NCI-H69 (cell line): ENCODE measurements around the gene STXBP2.

Experiments
- DNase-seq: peaks from one replicate; lab custom pipeline; 2025; lab: John Stamatoyannopoulos, UW

Gene STXBP2

DNA sequence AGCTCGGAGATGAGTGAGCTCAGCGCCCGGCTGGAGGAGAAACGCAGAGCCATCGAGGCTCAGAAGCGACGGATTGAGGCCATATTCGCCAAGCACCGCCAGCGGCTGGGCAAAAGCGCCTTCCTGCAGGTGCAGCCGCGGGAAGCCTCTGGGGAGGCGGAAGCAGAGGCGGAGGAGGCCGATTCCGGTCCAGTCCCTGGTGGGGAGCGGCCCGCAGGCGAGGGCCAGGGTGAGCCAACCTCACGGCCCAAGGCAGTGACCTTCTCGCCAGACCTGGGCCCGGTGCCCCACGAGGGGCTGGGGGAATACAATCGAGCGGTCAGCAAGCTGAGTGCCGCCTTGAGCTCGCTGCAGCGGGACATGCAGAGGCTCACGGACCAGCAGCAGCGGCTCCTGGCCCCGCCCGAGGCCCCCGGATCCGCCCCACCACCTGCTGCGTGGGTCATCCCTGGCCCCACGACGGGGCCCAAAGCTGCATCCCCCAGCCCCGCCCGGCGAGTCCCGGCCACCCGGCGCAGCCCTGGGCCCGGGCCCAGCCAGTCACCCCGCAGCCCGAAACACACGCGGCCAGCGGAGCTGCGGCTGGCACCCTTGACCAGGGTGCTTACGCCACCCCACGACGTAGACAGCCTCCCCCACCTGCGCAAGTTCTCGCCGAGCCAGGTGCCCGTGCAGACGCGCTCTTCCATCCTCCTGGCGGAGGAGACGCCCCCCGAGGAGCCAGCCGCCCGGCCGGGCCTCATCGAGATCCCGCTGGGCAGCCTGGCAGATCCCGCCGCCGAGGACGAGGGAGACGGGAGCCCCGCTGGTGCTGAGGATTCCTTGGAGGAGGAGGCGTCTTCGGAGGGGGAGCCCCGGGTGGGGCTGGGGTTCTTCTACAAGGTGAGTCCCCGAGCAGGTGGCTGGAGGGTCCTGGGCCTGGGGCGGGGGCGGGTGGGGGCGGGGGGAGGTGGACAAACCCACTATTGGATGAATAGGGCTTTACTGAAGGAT, 24.3 kb upstream of the STXBP2 start:
- DNase-seq = no peak

DNA sequence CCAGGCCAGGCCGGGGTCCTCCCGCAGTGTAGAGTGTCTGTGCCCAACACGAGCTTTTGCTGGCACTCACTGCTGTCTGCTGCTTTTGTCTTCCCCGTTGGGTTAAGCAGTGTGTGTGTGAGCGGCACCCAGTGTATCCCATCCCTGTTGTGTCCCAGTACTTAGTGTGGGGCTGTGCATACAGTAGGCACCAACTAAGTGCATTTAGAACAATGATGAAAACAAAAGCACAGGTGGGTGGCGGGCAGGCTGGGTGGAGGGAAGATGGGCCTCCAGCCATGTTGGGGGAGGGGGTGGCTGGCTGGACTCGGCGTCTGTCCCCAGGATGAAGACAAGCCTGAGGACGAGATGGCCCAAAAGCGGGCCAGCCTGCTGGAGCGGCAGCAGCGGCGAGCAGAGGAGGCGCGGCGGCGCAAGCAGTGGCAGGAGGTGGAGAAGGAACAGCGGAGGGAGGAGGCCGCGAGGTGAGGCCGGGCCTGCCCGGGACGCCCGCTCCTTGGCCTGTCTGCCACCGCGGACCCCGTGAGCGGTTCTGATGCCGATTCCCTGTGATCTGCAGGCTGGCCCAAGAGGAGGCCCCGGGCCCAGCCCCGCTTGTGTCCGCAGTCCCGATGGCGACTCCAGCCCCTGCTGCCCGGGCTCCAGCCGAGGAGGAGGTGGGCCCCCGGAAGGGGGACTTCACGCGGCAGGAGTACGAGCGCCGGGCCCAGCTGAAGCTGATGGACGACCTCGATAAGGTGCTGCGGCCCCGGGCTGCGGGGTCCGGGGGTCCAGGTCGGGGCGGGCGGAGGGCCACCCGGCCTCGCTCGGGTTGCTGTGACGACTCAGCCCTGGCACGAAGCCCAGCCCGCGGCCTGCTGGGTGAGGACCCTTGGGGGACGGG, 21.8 kb upstream of the STXBP2 start:
- no peak for DNase-seq

DNA sequence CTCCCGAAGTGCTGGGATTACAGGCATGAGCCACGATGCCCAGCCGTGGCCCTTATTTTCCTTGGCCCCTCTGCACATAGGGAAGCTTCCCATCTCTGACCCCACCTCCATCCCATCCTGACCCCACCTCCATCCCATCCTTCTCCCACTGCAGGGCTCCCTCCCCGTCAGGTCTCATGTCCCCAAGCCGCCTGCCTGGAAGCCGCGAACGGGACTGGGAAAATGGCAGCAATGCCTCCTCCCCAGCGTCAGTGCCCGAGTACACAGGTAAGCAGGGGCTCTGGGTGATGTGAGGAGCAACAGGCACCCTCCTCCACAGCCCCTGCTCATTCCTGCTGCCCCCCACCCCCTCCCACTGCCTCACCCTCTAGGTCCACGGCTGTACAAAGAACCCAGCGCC, 19.7 kb upstream of the STXBP2 start:
- no peak for DNase-seq

DNA sequence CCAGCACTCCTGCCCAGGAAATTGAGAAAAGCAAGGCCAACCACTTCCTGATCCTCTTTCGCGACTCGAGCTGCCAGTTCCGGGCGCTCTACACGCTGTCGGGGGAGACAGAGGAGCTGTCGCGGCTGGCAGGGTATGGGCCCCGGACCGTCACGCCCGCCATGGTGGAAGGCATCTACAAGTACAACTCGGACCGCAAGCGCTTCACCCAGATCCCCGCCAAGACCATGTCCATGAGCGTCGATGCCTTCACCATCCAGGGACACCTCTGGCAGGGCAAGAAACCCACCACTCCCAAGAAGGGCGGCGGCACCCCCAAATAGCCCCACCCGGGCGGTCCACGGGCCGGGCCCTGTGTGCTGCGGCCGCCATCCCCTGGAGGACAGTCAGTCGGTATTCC, 19.2 kb upstream of the STXBP2 start:
- DNase-seq = no peak

DNA sequence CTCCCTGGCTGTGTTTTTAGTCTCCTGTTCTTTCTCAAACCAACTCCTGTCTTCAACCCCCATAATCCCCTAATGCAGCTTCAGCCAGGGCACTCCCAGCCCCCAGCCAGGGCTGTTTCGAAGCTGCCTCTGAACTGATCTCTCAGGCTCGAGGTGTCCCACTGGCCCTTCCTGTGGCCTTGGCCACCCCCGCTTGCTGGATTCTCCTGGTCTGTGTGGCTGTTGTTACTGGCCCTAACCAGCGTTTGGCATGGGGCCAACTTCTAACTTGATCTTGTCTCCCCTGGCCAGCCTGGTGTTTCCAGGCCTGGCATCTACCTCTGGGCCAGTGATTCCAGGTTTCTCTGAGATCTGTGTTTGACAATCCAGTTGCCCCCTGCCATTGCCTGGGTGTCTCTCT, 18.6 kb upstream of the STXBP2 start:
- peak; percentile 16 for DNase-seq

DNA sequence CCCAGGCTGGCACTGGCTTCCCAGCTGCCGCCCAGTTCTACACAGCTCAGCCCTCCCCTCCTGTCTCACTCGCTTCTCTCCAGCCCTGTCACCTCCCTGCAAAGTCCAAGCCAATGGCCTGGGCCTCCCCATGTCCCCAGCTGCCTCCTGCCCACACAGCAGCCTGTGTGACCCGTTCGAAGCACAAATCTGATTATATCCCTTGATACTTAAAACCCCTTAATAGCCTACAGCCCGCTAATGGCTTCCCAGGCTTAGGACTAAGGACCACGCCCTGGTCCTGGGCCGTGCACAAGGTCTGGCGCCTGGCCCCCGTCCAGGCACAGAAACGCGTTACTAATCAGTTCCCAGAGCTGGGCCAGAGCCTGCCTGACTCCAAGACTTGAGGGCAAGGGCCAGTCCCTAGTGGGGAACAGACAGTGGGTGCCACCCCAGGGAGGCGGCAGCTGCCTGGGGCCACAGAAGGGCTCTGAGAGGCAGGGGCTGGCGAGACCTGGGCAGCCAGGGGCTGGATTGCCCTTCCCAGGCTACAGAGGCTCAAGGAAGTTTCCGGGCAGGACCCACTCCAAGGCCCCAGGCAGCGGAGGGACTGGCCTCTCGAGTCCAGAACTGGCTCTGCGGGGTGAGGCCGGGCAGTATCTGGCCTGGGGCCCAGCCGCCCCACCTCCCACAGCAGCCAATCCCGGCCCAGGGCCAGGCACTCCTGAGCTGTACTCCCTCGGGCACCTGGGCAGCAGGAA, 18.0 kb upstream of the STXBP2 start:
- DNase-seq = no peak

DNA sequence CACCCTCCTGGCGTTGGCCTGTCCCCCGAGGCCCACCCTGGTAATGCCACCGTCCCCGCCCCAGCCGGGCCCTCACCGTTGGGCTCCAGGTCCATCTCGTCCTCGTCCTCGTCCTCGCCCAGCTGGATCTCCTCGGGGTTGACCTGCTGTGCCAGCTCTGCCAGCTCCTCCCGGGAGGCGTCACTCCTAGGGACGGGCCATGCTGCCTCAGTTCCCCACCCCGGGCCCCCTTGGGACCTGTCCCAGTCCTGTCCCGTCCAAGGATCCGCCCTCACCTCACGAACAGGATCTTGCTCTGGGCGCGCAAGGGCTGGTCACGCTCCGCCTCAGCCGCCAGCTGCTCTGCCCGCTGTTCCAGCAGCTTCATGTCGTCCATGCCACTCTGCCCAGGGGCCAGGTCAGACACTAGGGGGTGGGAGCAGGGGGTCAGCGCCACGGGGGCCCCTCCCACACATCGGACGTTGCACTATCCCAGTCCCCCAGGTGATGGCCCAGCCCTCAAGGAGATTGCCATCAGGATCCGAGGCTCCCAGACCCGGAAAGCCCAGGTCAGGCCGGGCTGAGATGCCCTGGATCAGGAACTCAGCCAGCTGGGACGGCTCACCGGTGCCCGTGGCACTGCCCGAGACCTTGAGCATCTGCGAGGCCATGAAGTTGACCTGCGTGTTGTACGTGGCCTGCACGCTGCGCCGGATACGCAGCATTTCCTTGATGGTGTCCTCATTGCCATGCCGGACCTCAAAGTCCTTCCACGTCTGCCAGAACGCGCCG, 17.1 kb upstream of the STXBP2 start:
- no peak for DNase-seq

DNA sequence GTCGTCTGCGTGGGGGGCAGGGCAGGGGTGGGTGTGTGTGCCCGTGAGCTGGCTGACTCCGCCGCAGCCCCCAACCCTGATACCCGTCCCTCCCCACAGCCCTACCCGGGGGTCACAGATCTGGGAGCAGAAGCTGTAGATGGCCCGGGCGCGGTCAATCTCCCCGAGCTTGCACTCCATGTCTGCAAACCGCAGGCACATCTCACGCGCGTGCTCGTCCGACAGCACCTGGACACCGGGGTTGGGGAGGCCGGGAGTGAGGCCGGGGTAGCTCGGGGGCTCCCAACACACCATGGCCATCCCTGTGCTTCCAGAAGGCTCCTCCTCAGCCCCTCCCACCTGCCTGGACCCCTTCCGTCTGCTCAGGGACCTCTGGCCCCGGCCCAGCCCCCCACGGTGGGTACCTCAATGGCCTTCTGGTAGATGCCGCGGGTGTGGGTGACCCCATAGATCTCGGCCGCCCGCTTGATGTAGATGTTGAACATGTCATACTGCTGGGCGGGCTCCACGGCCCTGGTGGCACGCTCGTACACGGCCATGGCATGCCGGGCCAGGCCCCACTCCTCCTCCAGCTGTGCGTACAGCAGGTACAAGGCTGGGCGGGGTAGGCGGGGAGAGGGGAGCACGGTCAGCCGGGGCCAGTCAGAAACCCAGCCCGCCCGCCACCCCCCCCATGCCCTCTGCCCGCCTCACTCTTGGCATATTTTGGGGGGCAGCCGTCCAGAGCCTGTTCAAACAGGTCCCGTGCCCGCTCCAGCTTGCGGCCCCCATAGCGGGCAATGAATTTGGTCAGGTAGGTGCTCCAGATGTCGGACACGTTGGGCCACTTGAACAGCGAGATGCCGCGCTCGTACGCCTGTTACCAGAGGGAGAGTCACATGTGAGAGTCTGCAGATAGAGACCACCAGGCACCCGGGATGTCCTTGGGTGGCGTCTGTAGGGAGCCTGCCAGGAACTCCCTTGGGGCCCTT, 16.2 kb upstream of the STXBP2 start:
- no peak for DNase-seq

DNA sequence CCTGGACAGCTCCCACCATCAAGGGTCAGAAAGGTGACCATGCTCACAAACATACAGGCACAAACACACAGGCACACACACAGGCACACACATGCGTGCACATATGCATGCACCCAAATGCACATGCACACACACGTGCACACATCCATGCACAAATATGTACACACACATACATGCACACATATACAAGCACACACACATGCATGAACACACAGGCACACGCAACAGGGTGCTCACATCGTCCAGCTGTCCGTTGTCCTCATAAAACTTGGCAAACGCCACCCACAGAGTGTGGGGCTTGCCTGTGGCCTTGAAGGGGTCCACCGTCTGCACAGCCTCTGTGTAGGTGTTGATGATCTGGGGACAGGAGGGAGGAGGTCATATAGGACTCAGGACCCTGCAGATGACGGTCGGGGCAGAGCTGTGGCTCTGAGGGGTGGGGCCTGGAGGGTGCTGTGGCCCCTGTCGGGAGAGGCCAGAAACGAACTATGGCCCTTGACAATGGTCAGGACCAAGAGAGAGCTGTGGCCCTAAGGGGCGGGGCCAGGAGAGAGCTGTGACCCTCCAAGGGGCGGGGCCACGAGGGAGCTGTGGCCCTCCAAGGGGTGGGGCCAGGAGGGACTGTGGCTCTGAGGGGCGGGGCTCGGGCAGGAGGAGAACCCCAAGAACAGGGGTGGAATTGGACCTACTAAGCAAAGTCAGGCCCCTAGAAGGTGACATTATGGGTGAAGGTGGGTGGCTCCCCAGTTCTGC, 13.8 kb upstream of the STXBP2 start:
- no peak for DNase-seq

DNA sequence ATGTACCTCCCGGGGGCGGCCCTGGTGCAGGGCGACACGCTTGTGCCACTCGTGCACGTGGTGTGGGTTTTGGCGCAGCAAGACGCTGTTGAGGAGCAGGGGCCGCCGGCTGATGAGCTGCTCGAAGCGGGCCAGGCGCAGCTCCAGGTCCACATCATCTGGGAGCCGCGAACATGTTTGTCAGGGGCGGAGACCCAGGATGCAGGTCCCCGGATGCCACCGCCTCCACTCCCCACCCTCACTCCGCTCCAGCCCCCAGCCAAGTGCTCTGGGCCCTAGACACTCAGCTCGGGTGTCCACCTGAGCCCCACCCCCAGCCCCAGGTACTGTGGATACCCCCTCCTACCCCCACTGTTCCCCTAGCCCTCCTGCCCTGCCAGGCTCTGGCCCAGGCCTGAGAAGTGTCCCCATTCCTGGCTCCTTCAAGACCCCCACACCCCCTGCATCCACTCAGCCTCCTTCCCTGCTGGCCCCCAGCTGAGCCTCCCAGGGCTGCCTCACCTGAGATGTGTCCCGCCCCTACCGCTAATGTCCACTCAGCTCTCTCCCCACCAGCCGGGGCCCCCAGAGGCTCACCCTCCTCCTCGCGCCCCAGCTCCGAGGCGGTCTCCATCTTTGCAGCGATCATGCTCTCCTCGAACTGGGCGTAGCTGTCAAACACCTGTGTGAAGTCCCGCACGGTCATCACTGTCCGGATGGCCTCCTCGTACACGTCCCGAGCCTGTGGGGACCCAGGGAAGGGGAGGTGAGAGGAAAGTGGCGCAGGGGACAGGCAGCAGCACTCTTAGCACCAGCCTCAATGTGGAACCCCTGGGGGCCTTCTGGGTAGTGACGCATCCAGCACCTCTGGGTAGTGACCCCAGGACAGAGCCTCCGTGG, 12.9 kb upstream of the STXBP2 start:
- no peak for DNase-seq

DNA sequence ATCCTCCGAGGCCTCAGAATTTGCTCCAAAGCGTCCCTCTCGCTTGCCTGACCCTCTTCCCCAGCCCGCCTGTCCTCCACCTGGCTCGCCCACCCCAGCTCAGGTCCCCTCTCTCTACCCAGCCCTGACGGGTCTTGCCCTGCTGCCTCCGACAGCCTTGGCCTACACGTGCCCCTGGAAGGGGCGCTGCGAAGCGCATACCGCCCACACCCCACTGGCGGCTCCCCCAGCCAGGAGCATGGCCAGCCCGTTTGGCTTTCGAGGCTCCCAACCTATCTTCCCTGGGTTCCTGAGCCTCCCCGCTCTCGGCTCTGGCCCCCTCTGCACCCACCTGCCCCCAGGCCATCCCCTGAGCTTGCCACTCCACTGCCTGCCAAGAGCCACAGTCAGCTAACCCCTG, 12.1 kb upstream of the STXBP2 start:
- no peak for DNase-seq

DNA sequence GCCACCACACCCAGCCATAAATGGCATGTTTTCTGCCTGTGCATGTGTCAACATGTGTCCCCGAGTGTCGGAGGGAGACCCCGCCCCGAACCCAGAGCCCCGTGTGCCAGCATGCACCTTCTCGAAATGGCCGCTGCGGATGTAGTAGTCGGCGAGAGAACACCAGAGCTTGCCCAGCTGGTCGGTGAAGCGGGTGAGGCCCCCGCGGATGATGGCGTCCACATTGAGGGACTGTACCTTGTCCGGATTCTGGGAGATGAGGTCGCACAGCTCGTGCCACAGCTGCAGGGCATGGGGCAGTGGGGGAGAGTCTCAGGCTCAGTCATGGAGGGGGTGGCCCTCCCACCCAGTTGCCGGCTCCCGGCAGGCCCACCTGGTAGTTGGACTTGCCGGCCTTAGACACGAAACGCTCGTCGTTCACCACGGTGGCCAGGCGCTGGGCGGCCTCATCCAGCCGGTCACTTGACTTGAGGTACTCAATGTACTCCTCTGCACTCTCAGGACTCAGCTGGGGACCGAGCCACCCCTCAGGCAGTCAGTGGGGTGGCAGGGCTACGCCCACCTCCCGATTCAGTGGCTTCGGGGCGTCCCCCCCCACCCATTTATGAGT, 11.0 kb upstream of the STXBP2 start:
- no peak for DNase-seq

DNA sequence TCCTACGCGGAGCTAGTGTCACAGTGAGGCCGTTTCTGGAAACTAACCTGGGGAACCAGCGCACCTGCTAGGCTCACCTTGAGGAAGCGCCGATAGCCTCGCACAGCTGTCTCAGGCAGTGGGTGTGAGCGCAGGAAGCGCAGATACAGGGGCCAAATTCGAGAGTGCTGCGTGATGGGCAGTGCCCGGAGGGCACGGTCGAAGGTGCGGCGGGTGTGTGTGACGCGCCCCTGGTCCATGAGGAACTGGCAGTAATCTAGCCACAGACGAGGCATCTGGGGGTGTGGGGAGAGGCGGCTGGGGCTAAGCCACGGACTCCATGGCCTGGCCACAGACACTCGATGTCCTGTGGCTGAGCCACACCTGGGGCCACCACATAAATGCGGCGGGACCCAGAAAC, 9.7 kb upstream of the STXBP2 start:
- no peak for DNase-seq

DNA sequence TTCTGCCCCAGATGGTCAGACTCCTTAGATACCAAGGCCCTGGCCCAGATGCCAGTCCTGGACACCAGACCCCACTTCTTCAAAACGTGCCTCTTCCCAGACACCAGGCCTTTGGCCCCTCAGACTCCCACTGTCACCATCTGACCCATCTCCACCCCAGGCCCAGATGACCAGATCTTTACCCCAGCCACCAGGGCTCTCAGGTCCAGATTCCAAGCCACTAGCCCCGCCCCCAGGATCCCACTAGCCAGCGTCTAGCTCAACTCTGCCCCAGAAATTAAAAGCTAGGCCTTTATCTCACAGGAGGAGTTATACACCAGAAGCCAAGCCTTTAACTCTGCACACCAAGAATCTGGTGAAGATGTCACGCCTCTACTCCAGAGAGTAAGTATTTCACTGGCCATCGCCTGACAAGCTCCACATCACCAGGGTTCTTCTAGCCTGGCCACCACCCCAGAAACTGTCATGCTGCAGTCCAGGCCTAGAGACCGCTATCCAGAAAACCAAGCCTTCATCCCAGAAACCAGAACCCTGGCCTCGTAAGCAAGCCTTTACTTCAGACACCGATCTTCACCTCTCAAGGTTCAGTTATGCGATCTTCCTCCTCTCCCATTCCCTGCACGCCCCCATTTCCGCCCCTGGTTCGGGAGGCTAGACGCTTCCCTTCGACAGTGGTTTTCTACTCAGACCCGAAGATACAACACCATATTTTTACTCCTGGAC, 8.2 kb upstream of the STXBP2 start:
- DNase-seq = no peak

DNA sequence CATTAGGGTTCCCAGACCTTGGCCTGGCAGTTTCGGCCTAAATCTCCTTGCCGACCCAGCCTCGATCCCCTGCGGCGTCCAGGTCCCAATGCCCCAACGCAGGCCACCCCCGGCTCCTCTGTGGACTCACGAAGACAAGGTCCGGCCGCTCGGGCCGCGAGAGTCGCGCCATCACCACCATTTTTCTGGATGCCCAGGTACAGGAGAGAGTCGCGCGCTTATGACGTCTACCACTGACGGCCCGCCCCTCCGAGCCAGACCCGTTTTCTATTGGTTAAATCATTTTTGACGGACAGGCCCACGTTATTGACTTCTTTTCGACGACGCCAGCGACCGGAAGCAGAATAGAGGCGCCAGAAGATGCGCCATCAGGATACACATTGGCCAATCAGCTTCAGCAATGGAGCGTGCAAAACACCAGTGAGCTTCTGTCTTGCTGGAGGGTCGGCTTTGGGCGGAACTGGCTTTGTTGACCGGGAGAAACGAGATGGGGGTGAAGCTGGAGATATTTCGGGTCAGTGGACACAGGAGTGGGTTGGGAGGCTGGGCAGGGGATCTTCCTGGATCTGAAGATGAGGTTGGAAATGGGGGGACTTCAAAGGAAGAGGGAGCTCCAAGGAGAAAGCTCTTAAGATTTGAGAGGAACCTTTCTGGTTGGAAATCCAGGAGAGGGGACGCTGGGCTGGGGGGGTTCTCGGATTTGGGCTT, 7.4 kb upstream of the STXBP2 start, which contains the start of the genes PET100 and XAB2:
PET100 (plus strand) TSS at position 447 of the 708 bp plus-strand sequence; CDS start at position 488, 41 bp downstream.
XAB2 (minus strand) TSS at position 199 of the 708 bp plus-strand sequence; CDS start at position 181, 18 bp downstream.
- peak; percentile 99 for DNase-seq

DNA sequence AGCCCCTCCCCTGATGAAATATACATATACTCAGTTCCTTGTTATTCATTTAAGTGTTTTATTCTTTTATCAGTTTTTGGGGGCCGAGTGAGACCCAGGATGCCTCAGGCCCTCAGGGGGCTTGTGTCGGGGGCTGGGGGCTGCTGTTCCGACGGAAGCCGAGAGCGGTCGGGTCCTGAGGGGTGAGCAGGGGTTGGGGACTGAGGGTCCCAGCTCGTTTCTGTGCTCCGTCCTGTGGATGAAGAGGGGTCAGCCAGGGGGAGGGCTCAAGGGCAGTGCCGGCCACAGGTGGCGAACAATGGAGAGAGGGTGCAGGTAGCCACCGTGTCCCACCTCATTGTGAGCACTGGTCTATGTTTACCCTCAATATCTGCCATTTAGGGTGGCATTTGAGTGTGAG, 5.3 kb upstream of the STXBP2 start:
- DNase-seq = no peak
